Gastroesophageal sphincter (tissue), 3 donors: ENCODE measurements around the gene NEK2.

Source experiments
- EP300 ChIP-seq: sonication (generic); formaldehyde crosslinking; IDR thresholded peaks from one replicate; pipeline ENCODE4 v1.6.1; 2017; ENCODE audit warnings: antibody characterized with exemption, mild to moderate bottlenecking
- POLR2A ChIP-seq, 2 donors: fragments of 450-650 bp; IDR thresholded peaks; one replicate each; pipeline ENCODE4 v1.6.1; 2017; ENCODE audit warnings: antibody characterized with exemption in 2 of 2, mild to moderate bottlenecking in 2 of 2, moderate library complexity in 1 of 2
- POLR2AphosphoS5 ChIP-seq: sonication (generic); formaldehyde crosslinking; IDR thresholded peaks from one replicate; pipeline ENCODE4 v1.6.1; 2017; ENCODE audit warnings: antibody characterized with exemption
- TF ChIP-seq, protein P1 (sequence below), 4 experiments: fragments of 200-600 bp in 2 of 4; fragments of 450-650 bp in 2 of 4; sonication (generic) in 1 of 4; IDR thresholded peaks; one replicate each; pipeline ENCODE4 v1.5.1; 2017 to 2019; ENCODE audit warnings: antibody characterized with exemption in 4 of 4, mild to moderate bottlenecking in 2 of 4, moderate library complexity in 2 of 4

DNA sequence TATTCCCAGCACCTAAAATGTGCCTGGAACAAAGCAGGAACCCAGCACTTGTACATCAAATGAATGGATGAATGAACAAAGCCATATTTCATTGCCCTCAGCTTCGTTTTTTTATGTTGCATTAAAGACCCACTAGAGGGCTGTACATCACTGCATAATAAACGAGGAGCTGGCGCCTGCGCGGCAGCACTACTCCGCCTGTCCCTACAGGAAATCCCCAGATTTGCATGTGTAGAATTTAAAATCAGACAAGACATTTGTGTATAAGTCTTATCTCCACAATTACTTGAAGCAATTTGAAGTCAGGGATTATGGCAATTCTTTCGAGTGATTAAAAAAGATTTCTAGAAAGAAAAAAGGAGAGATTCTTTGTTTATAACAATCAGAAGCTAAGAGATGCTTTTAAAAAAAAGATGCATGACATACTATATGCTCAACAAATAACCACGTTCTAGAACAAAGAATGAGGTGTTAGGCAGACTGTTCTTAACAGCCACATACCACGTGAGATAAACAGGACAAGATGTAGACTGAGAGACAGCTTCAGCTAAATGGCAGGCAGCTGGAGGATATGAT, 5.4 kb upstream of the NEK2 start:
- TF ChIP-seq POLR2A (IDR thresholded peaks at IDR 0.05) (no peak), EP300 (no peak), POLR2AphosphoS5 (no peak)
- TF ChIP-seq, protein P1, sequence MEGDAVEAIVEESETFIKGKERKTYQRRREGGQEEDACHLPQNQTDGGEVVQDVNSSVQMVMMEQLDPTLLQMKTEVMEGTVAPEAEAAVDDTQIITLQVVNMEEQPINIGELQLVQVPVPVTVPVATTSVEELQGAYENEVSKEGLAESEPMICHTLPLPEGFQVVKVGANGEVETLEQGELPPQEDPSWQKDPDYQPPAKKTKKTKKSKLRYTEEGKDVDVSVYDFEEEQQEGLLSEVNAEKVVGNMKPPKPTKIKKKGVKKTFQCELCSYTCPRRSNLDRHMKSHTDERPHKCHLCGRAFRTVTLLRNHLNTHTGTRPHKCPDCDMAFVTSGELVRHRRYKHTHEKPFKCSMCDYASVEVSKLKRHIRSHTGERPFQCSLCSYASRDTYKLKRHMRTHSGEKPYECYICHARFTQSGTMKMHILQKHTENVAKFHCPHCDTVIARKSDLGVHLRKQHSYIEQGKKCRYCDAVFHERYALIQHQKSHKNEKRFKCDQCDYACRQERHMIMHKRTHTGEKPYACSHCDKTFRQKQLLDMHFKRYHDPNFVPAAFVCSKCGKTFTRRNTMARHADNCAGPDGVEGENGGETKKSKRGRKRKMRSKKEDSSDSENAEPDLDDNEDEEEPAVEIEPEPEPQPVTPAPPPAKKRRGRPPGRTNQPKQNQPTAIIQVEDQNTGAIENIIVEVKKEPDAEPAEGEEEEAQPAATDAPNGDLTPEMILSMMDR (IDR thresholded peaks at IDR 0.05) = peak; percentile 55 to 84 (median 78)
